ENCODE measurements around the gene ROBO1.

DNA sequence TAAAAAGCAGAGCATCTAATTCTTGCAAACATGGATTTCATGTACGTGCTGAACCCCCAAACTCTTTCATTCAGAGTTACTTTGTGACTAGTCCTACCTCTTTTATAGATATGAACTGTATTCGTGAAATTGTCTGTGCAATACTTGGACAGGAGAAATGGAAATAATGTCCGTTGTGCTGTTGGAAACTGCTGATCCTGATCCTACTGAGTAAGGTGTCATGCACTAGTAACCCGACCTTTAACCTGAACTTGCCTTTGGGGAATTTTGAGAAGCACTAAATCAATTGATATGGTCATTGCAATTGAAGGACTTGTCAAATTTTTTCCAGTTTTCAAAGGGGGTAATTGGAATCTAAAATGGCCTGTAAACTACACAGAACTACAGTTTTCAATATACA lies 856.4 kb downstream of the ROBO1 start:
- TF ChIP-seq YY1 (IDR thresholded peaks at IDR 0.05) (no peak), NR2F2 (IDR thresholded peaks at IDR 0.05) (no peak), SP1 (IDR thresholded peaks at IDR 0.05) (no peak)
- TF ChIP-seq, protein P1, sequence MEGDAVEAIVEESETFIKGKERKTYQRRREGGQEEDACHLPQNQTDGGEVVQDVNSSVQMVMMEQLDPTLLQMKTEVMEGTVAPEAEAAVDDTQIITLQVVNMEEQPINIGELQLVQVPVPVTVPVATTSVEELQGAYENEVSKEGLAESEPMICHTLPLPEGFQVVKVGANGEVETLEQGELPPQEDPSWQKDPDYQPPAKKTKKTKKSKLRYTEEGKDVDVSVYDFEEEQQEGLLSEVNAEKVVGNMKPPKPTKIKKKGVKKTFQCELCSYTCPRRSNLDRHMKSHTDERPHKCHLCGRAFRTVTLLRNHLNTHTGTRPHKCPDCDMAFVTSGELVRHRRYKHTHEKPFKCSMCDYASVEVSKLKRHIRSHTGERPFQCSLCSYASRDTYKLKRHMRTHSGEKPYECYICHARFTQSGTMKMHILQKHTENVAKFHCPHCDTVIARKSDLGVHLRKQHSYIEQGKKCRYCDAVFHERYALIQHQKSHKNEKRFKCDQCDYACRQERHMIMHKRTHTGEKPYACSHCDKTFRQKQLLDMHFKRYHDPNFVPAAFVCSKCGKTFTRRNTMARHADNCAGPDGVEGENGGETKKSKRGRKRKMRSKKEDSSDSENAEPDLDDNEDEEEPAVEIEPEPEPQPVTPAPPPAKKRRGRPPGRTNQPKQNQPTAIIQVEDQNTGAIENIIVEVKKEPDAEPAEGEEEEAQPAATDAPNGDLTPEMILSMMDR (IDR thresholded peaks at IDR 0.05; ENCODE audit: low read depth, low read length, missing input control) = no peak
